Psoas muscle (tissue), 8 donors: ENCODE data around the gene SHMT2. TPM values are rescaled to one million over a fixed set of nuclear protein-coding genes. Genes with fewer than 3 reads are reported as not detected.

Experiments used
- ATAC-seq, 4 donors: fragments of 200-7000 bp; cut with Tn5 transposase; one replicate each; pipeline ENCODE4 v1.9.1; 2020; ENCODE audit warnings: moderate library complexity in 3 of 4, mild to moderate bottlenecking in 2 of 4
- DNase-seq, 2 donors: peaks; one replicate each; pipeline ENCODE4 v3.0.0-alpha.2; 2020
- H3K27ac ChIP-seq: fragments of 200-600 bp; one replicate; pipeline ENCODE4 v1.8.0; 2022
- H3K27me3 ChIP-seq, 3 donors: fragments of 200-600 bp in 1 of 3; one replicate each; pipeline versions ENCODE4 v1.6.1 to v1.8.0; 2013 to 2022; ENCODE audit warnings: low read length in 2 of 3, mild to moderate bottlenecking in 2 of 3, moderate library complexity in 1 of 3; ENCODE audit not compliant: insufficient read depth in 3 of 3
- H3K36me3 ChIP-seq, 2 donors: fragments of 200-600 bp in 1 of 2; one replicate each; pipeline versions ENCODE4 v1.6.1 to v1.8.0; 2013 to 2022; ENCODE audit warnings: low read depth in 1 of 2, mild to moderate bottlenecking in 1 of 2, moderate library complexity in 1 of 2; ENCODE audit not compliant: insufficient read depth in 1 of 2
- H3K4me1 ChIP-seq: fragments of 200-600 bp; one replicate; pipeline ENCODE4 v1.8.0; 2022
- H3K4me3 ChIP-seq: fragments of 200-600 bp; one replicate; pipeline ENCODE4 v1.8.0; 2022; ENCODE audit warnings: mild to moderate bottlenecking
- H3K9me3 ChIP-seq: fragments of 200-600 bp; one replicate; pipeline ENCODE4 v1.8.0; 2022
- WGBS, 3 donors: extraction: QIAGEN DNeasy Blood & Tissue Kit; methylation state at CpG; one replicate each; pipeline versions ENCODE4 v1.1.6 to v1.1.7; 2013; 5-methylcytosine and 5-hydroxymethylcytosine counted together
- intact Hi-C, 2 donors: fragments of 100-400 bp; cut with DNase I; formaldehyde crosslinking; loops; one replicate each; pipeline versions ENCODE4 v1.11.0 to v1.14.2; 2022
- polyA plus RNA-seq, 3 donors: library from polyadenylated mRNA; stranded (reverse); fragments of 200-250 nt; gene quantifications; one replicate each; pipeline ENCODE4 v1.2.3, GENCODE V29; 2013
- total RNA-seq, 4 donors: library from RNA; stranded (reverse); fragmentation: NEBNext Ultra II Directional in 2 of 4; extraction: Animal tissue kit (Norgen Biotek cat#: 25700) in 2 of 4; gene quantifications; one replicate each; pipeline versions ENCODE4 v1.2.1 to v1.2.4, GENCODE V29; 2021 to 2023
- TF ChIP-seq, protein P1 (sequence below): fragments of 200-600 bp; IDR thresholded peaks from one replicate; pipeline ENCODE4 v1.8.0; 2022; ENCODE audit warnings: antibody characterized with exemption
- donor health status: healthy with polysubstance abuse.
- donor health status: DM: no; HTN: no; CAD: no; lungs with moderate emphysema.
- donor health status: Bipolar disorder and iron deficiency.
- donor health status: healthy.
- donor health status: DM: yes; HTN: yes; CAD: no.
- donor health status: DM: no; HTN: no; CAD: no.
- donor health status: DM: no; HTN: no; CAD: no.
- donor health status: DM: yes; HTN: yes; CAD: no.

SHMT2 gene
- total and polyA plus RNA-seq, 7 donors, result 36.6 to 66.8 (median 53.6) TPM

GRCh38 chr12:57244312-57244696 lies 14.8 kb downstream of the SHMT2 start:
- 45 to 54% (median 53%) methylated on average over 6 of the region's 6 CpGs for WGBS, 3 donors
- ATAC-seq (no peak), DNase-seq (peak in 1 of 2 donors; percentile 39)
- H3K4me1 ChIP-seq, result peaks cover 65% of the 10 kb centered on the region
- no peaks in the 10 kb centered on the region for H3K9me3 ChIP-seq
- H3K27me3 ChIP-seq, result peaks cover 0 to 2% (median 0%) of the 10 kb centered on the region in 3 donors
- TF ChIP-seq, protein P1, sequence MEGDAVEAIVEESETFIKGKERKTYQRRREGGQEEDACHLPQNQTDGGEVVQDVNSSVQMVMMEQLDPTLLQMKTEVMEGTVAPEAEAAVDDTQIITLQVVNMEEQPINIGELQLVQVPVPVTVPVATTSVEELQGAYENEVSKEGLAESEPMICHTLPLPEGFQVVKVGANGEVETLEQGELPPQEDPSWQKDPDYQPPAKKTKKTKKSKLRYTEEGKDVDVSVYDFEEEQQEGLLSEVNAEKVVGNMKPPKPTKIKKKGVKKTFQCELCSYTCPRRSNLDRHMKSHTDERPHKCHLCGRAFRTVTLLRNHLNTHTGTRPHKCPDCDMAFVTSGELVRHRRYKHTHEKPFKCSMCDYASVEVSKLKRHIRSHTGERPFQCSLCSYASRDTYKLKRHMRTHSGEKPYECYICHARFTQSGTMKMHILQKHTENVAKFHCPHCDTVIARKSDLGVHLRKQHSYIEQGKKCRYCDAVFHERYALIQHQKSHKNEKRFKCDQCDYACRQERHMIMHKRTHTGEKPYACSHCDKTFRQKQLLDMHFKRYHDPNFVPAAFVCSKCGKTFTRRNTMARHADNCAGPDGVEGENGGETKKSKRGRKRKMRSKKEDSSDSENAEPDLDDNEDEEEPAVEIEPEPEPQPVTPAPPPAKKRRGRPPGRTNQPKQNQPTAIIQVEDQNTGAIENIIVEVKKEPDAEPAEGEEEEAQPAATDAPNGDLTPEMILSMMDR, result no peak
- peaks cover 0 to 60% of the 10 kb centered on the region in 2 donors for H3K36me3 ChIP-seq
- intact Hi-C loops, result no loop called here
- peak overlapping the region; percentile 56 for H3K4me3 ChIP-seq
- H3K27ac ChIP-seq, result peak overlapping the region; percentile 68

DNA sequence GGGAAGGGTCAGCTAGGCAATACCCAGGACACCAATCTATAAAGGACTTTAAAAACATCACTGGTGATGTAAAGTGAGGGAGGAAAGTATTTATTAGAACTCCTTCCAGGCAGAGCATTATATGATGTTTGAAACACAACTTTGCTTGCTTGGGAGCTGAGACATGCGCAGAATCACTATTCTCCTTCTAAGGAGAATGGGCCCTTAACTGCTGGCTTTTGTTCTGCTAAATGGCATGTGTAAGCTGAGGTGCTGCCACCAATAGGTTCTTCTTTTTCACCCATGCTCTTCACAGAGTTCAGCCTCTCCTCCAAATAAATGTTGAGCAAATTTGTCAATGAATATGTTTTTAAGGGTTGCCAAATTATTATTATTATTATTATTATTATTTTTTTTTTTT lies 17.5 kb downstream of the SHMT2 start:
- H3K27ac ChIP-seq, result peak overlapping the region; percentile 58
- peaks cover 40% of the 10 kb centered on the region for H3K4me1 ChIP-seq
- no peaks in the 10 kb centered on the region for H3K9me3 ChIP-seq
- H3K27me3 ChIP-seq, result peaks cover 0 to under 1% (median 0%) of the 10 kb centered on the region in 3 donors
- 95 to 100% (median 97%) methylated on average over 1 of the region's 1 CpG for WGBS, 3 donors
- DNase-seq (no peak), ATAC-seq (no peak)
- intact Hi-C loops, result no loop called here
- peak overlapping the region; percentile 87 for H3K4me3 ChIP-seq
- H3K36me3 ChIP-seq, result peaks cover 0 to 68% of the 10 kb centered on the region in 2 donors
- TF ChIP-seq, protein P1, result no peak

GRCh38 chr12:57248934-57249742 lies 19.6 kb downstream of the SHMT2 start:
- Histone ChIP-seq H3K36me3 (peaks cover 0 to 60% of the 10 kb centered on the region in 2 donors), H3K4me1 (peaks cover 22% of the 10 kb centered on the region), H3K27ac (peak overlapping the region; percentile 98), H3K9me3 (no peaks in the 10 kb centered on the region), H3K27me3 (no peaks in the 10 kb centered on the region), H3K4me3 (peak overlapping the region; percentile 87)
- WGBS, 3 donors, result 31 to 38% (median 34%) methylated on average over 7 of the region's 7 CpGs
- ATAC-seq, result peak in 1 of 4 donors; percentile 15
- intact Hi-C loops, result no loop called here
- peak in 1 of 2 donors; percentile 55 for DNase-seq
- TF ChIP-seq, protein P1, result no peak

DNA sequence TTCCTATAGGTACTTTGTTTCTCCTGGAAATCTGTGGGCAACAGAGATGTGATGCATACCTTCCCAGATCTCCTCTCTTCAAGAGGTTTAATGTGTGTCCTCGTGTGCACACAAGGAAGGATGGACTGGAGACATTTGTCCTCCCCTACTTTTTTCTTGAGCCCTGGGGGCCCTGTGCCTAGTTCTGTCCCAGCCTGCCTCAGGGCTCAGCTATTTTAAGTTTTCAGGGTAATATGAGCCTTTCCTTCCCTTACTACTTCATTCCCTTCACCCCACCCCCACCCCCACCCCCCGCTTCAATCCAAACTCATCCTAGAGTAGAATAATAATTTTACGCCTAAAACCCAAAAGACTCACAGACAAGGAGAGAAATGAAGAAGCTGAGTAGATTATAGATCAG lies 21.0 kb downstream of the SHMT2 start:
- H3K9me3 ChIP-seq, result no peaks in the 10 kb centered on the region
- peak in 1 of 2 donors; percentile 66 for DNase-seq
- peak overlapping the region; percentile 87 for H3K4me3 ChIP-seq
- TF ChIP-seq, protein P1, result no peak
- peak overlapping the region; percentile 98 for H3K27ac ChIP-seq
- peak; percentile 76 to 84 (median 80) for ATAC-seq
- peaks cover 14% of the 10 kb centered on the region for H3K4me1 ChIP-seq
- intact Hi-C loops, result no loop called here
- peaks cover 0 to 59% of the 10 kb centered on the region in 2 donors for H3K36me3 ChIP-seq
- whole genome bisulfite sequencing, 3 donors, result 19 to 29% (median 28%) methylated on average over 3 of the region's 3 CpGs
- no peaks in the 10 kb centered on the region for H3K27me3 ChIP-seq
